RKO (cell line): ENCODE measurements around the gene MRTFB.

ENCODE experiments used
- DNase-seq: peaks from one replicate; pipeline ENCODE4 v3.0.0-alpha.2; 2016; ENCODE audit warnings: low spot score

MRTFB gene

GRCh38 chr16:14308368-14308723 is 237.2 kb downstream of the MRTFB start:
- DNase-seq, result no peak

GRCh38 chr16:14309001-14309886 is 238.1 kb downstream of the MRTFB start:
- DNase-seq, result no peak

- peak; percentile 36 for DNase-seq
Measured at GRCh38 chr16:14309906-14310305, 238.8 kb downstream of the MRTFB start.

GRCh38 chr16:14310519-14310991 is 239.4 kb downstream of the MRTFB start:
- DNase-seq, result no peak

- no peak for DNase-seq
Measured at GRCh38 chr16:14314116-14314515, 243.0 kb downstream of the MRTFB start.

- no peak for DNase-seq
Measured at GRCh38 chr16:14315683-14316320, 244.7 kb downstream of the MRTFB start.
